ENCODE measurements around the gene DEPDC5.

DEPDC5 gene

GRCh38 chr22:31846161-31847115, 92.6 kb downstream of the DEPDC5 start:
- Mint-ChIP-seq H3K36me3 (ENCODE audit: low read depth) (peaks cover 74% of the 10 kb centered on the region), H3K27me3 (ENCODE audit: low read depth, poor library complexity) (no peaks in the 10 kb centered on the region), H3K4me3 (no peak overlapping the region), H3K9me3 (no peaks in the 10 kb centered on the region), H3K4me1 (peaks cover 6% of the 10 kb centered on the region), H3K27ac (no peak overlapping the region)
- no peak for DNase-seq
- TF ChIP-seq, protein P1, sequence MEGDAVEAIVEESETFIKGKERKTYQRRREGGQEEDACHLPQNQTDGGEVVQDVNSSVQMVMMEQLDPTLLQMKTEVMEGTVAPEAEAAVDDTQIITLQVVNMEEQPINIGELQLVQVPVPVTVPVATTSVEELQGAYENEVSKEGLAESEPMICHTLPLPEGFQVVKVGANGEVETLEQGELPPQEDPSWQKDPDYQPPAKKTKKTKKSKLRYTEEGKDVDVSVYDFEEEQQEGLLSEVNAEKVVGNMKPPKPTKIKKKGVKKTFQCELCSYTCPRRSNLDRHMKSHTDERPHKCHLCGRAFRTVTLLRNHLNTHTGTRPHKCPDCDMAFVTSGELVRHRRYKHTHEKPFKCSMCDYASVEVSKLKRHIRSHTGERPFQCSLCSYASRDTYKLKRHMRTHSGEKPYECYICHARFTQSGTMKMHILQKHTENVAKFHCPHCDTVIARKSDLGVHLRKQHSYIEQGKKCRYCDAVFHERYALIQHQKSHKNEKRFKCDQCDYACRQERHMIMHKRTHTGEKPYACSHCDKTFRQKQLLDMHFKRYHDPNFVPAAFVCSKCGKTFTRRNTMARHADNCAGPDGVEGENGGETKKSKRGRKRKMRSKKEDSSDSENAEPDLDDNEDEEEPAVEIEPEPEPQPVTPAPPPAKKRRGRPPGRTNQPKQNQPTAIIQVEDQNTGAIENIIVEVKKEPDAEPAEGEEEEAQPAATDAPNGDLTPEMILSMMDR (IDR thresholded peaks at IDR 0.05) = no peak

DNA sequence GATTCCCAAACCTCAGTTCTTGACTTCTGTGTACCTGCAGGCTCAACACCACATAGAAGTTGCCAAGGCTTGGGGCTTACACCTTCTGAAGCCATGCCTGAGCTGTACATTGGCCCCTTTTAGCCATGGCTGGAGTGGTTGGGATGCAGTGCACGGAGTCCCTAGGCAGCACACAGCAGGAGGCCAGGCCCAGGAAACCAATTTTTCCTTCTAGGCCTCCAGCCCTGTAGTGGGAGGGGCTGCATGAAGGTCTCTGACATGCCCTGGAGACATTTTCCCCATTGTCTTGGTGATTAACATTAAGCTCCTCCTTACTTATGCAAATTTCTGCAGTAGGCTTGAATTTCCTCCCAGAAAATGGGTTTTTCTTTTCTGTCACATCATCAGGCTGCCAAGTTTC, 94.6 kb downstream of the DEPDC5 start:
- H3K36me3 Mint-ChIP-seq (ENCODE audit: low read depth) = peaks cover 72% of the 10 kb centered on the region

GRCh38 chr22:31850135-31850534, 96.3 kb downstream of the DEPDC5 start:
- Mint-ChIP-seq H3K27ac (no peak overlapping the region), H3K4me3 (no peak overlapping the region), H3K9me3 (no peaks in the 10 kb centered on the region), H3K27me3 (ENCODE audit: low read depth, poor library complexity) (no peaks in the 10 kb centered on the region), H3K36me3 (ENCODE audit: low read depth) (peaks cover 61% of the 10 kb centered on the region), H3K4me1 (peaks cover 11% of the 10 kb centered on the region)
- no peak for DNase-seq
- TF ChIP-seq, protein P1 (IDR thresholded peaks at IDR 0.05) = no peak

More for the DNA sequence above, 94.6 kb downstream of the DEPDC5 start:
- TF ChIP-seq, protein P1 (IDR thresholded peaks at IDR 0.05) = no peak
- no peak for DNase-seq
- H3K4me3 Mint-ChIP-seq = no peak overlapping the region
- no peaks in the 10 kb centered on the region for H3K9me3 Mint-ChIP-seq
- no peak overlapping the region for H3K27ac Mint-ChIP-seq
- peaks cover 9% of the 10 kb centered on the region for H3K4me1 Mint-ChIP-seq
- no peaks in the 10 kb centered on the region for H3K27me3 Mint-ChIP-seq (ENCODE audit: low read depth, poor library complexity)

GRCh38 chr22:31852691-31853421, 99.0 kb downstream of the DEPDC5 start:
- no peak for DNase-seq
- peaks cover 36% of the 10 kb centered on the region for H3K36me3 Mint-ChIP-seq (ENCODE audit: low read depth)
- no peak overlapping the region for H3K4me3 Mint-ChIP-seq
- peak overlapping the region; percentile 23 for H3K27ac Mint-ChIP-seq
- no peaks in the 10 kb centered on the region for H3K27me3 Mint-ChIP-seq (ENCODE audit: low read depth, poor library complexity)
- TF ChIP-seq, protein P1 (IDR thresholded peaks at IDR 0.05) = no peak
- H3K9me3 Mint-ChIP-seq = no peaks in the 10 kb centered on the region
- peaks cover 34% of the 10 kb centered on the region for H3K4me1 Mint-ChIP-seq

DNA sequence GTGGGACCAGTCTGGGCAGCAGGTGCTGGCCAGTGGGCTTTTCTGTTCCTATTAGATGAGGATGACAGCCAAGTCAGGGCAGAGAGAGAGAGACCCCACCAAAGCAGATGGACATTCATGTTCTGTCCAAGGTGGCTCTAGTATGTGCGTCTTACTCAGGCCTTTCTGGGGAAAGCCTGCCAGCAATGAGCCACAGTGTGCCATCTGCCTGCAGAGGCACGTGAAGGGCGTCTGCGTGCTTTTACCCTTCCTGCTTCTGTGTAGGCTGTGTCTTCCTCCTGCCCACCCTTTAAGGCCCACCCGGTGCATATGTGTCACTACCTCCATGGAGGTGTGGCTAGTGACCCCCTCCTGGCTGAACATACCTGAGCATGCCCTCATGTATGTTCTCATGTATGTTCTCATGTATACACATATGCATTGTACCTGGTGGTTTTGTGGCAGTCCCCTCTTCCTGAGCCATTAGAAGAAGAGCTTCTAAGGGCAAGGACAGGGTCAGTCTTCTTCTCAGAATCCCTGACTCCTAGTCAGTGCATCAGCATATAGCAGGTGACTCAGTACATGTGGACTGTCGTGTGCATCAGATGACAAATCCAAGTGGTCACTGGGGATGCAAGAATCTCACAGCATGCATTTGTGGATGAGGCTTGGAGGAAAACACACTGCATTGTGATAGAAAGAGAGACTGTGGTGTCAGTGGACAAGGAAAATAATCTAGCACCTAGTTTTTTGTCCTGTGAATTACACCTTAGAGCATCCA, 100.1 kb downstream of the DEPDC5 start:
- Mint-ChIP-seq H3K27ac (no peak overlapping the region), H3K27me3 (ENCODE audit: low read depth, poor library complexity) (no peaks in the 10 kb centered on the region), H3K4me3 (no peak overlapping the region), H3K9me3 (no peaks in the 10 kb centered on the region), H3K36me3 (ENCODE audit: low read depth) (peaks cover 26% of the 10 kb centered on the region), H3K4me1 (peaks cover 39% of the 10 kb centered on the region)
- TF ChIP-seq, protein P1 (IDR thresholded peaks at IDR 0.05) = no peak
- no peak for DNase-seq
